Activated T-helper 9 cell treated with anti-CD3 and anti-CD28 coated beads, Interleukin-2, amount 50 U/mL, for 16 hours (primary cell): ENCODE results near the gene VGLL3.
"Not testable (repeated sequence)": the region's sequence is repeated elsewhere in the genome, so short reads cannot be mapped to it uniquely, and the experiment has no call there.

Experiments
- DNase-seq: peaks from one replicate; pipeline ENCODE4 v3.0.0-alpha.2; 2020; ENCODE audit warnings: low read depth

The VGLL3 gene

GRCh38 chr3:86990734-86991481 lies at the start of gene VGLL3:
Gene VGLL3 (minus strand): TSS chr3:86991149. CDS start chr3:86990743, 406 bp downstream.
- no peak for DNase-seq

- no peak for DNase-seq
Measured at GRCh38 chr3:87037652-87038051, 46.7 kb upstream of the VGLL3 start.

GRCh38 chr3:87036671-87037070 lies 45.7 kb upstream of the VGLL3 start:
- no peak for DNase-seq

- no peak for DNase-seq
Measured at GRCh38 chr3:87035339-87035738, 44.4 kb upstream of the VGLL3 start.

- no peak for DNase-seq
Measured at GRCh38 chr3:87033205-87033604, 42.3 kb upstream of the VGLL3 start.

- DNase-seq, result no peak
Measured at GRCh38 chr3:87025661-87026645, 35.0 kb upstream of the VGLL3 start.

GRCh38 chr3:87017370-87017769 lies 26.4 kb upstream of the VGLL3 start:
- not testable (repeated sequence) for DNase-seq

GRCh38 chr3:87009271-87009670 lies 18.3 kb upstream of the VGLL3 start:
- no peak for DNase-seq

GRCh38 chr3:87006844-87007439 lies 16.0 kb upstream of the VGLL3 start:
- DNase-seq, result no peak

- DNase-seq, result no peak
Measured at GRCh38 chr3:87004883-87005282, 13.9 kb upstream of the VGLL3 start.

GRCh38 chr3:87002346-87002745 lies 11.4 kb upstream of the VGLL3 start:
- DNase-seq, result no peak

GRCh38 chr3:87001473-87002098 lies 10.6 kb upstream of the VGLL3 start:
- no peak for DNase-seq

- no peak for DNase-seq
Measured at GRCh38 chr3:87000940-87001339, 10.0 kb upstream of the VGLL3 start.

GRCh38 chr3:86998569-86998968 lies 7.6 kb upstream of the VGLL3 start:
- no peak for DNase-seq

- DNase-seq, result no peak
Measured at GRCh38 chr3:86996261-86996955, 5.5 kb upstream of the VGLL3 start.

- no peak for DNase-seq
Measured at GRCh38 chr3:86995537-86995936, 4.6 kb upstream of the VGLL3 start.

- no peak for DNase-seq
Measured at GRCh38 chr3:86993704-86994103, 2.8 kb upstream of the VGLL3 start.

- DNase-seq, result no peak
Measured at GRCh38 chr3:86991840-86992435, 989 bp upstream of the VGLL3 start.

- DNase-seq, result no peak
Measured at GRCh38 chr3:86991482-86991815, 500 bp upstream of the VGLL3 start.

GRCh38 chr3:86990012-86990733 lies 776 bp downstream of the VGLL3 start:
- no peak for DNase-seq

- DNase-seq, result no peak
Measured at GRCh38 chr3:86989611-86990010, 1.3 kb downstream of the VGLL3 start.
